ENCODE results near the gene OPRL1. TPM values are rescaled to one million over a fixed set of nuclear protein-coding genes. Genes with fewer than 3 reads are reported as not detected.

Gene OPRL1
- total RNA-seq, 4 donors from 2014 or later: 0.14 to 0.32 TPM; not detected in 2

DNA sequence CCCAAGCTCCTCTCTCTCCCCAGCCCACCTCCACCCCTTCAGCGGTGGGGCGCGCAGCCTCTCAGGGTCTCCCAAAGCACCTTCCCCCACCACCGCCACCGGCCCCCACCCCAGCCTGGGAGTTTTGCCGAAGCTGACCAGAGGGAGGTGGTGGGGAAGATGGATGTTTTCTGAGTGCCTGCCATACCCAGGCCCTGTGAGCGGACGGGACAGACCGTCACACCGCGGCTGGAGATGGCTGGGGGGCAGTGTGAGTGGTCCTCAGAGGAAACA lies 38.2 kb upstream of the OPRL1 start:
- peaks cover 16 to 34% (median 24%) of the 10 kb centered on the region in 4 donors for H3K4me1 ChIP-seq
- intact Hi-C loops (cut with DNase I; ENCODE audit: low total_unique reads) (no loop called here), in situ Hi-C loops (cut with MboI; ENCODE audit: low pct_ligation_motif_present in 1 of 4, low pct_unique_long_range_greater_than_20kb in 1 of 4, low sequenced_read_pairs in 3 of 4) (no loop called here)
- peak overlapping the region in 2 of 4 donors; percentile 39 to 50 for H3K4me3 ChIP-seq
- peaks cover 88% of the 10 kb centered on the region for H3K27me3 ChIP-seq
- H3K27ac ChIP-seq: peak overlapping the region in 1 of 4 donors; percentile 38
- no peaks in the 10 kb centered on the region for H3K36me3 ChIP-seq
- WGBS, 2 donors (ENCODE audit: low coverage in 1 of 2): 15% methylated on average over 11 of the region's 11 CpGs; no CpG with 5 or more reads in 1 of the 2 donors
- DNase-seq: no peak
- TF ChIP-seq POLR2AphosphoS5 (IDR thresholded peaks at IDR 0.05): no peak
- TF ChIP-seq POLR2A (IDR thresholded peaks at IDR 0.05): no peak
- TF ChIP-seq EP300 (IDR thresholded peaks at IDR 0.05; ENCODE audit: low read depth): no peak
- TF ChIP-seq, protein P1, sequence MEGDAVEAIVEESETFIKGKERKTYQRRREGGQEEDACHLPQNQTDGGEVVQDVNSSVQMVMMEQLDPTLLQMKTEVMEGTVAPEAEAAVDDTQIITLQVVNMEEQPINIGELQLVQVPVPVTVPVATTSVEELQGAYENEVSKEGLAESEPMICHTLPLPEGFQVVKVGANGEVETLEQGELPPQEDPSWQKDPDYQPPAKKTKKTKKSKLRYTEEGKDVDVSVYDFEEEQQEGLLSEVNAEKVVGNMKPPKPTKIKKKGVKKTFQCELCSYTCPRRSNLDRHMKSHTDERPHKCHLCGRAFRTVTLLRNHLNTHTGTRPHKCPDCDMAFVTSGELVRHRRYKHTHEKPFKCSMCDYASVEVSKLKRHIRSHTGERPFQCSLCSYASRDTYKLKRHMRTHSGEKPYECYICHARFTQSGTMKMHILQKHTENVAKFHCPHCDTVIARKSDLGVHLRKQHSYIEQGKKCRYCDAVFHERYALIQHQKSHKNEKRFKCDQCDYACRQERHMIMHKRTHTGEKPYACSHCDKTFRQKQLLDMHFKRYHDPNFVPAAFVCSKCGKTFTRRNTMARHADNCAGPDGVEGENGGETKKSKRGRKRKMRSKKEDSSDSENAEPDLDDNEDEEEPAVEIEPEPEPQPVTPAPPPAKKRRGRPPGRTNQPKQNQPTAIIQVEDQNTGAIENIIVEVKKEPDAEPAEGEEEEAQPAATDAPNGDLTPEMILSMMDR (IDR thresholded peaks at IDR 0.05): no peak
- H3K9me3 ChIP-seq: no peaks in the 10 kb centered on the region

DNA sequence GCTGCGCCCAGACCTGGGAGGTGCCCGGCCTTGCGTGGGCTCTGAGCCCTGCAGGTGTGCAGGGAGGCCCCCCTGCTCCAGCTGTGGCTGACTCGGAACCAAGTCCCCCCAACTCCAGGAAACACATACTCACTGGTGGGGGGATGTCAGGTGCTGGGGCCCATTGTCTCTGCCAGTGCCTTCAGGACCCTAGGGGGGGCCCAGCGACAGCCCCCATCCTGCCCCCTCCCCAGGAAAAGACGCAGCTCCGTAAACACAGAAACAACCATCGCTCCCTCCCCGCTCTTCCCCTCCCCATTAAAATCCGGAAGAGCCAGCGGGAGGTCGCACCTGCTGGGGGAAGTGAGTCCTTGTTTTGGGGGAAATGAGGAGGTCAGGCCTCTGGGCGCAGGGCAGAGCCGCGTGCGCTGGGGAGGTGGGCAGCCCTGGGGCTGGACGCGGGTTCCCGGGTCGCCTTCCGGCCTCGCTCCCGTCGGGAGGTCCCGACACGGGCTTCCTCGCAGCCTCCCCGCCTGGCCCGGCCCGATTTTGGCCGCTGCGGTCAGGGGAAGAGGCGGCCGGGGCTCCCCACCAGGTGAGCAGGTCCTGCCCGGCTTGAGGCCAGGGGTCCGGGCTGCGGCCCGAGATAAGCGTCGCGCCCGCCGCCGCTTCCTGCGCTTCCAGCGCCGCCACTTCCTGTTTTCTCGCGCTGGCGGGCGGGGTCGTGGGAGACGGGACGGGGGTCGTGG lies 37.7 kb upstream of the OPRL1 start:
- H3K4me3 ChIP-seq: peak overlapping the region in 3 of 4 donors; percentile 12 to 50 (median 39)
- H3K9me3 ChIP-seq: no peaks in the 10 kb centered on the region
- no peak for DNase-seq
- intact Hi-C loops (cut with DNase I; ENCODE audit: low total_unique reads): no loop called here
- 4% methylated on average over 20 of the region's 55 CpGs; no CpG with 5 or more reads in 1 of the 2 donors for WGBS, 2 donors (ENCODE audit: low coverage in 1 of 2)
- in situ Hi-C loops (cut with MboI; ENCODE audit: low pct_ligation_motif_present in 1 of 4, low pct_unique_long_range_greater_than_20kb in 1 of 4, low sequenced_read_pairs in 3 of 4): no loop called here
- H3K27me3 ChIP-seq: peaks cover 88% of the 10 kb centered on the region
- H3K36me3 ChIP-seq: no peaks in the 10 kb centered on the region
- H3K4me1 ChIP-seq: peaks cover 16 to 34% (median 24%) of the 10 kb centered on the region in 4 donors
- TF ChIP-seq EP300 (IDR thresholded peaks at IDR 0.05; ENCODE audit: low read depth) (no peak), POLR2A (IDR thresholded peaks at IDR 0.05) (no peak), POLR2AphosphoS5 (IDR thresholded peaks at IDR 0.05) (no peak)
- TF ChIP-seq, protein P1 (IDR thresholded peaks at IDR 0.05): no peak
- peak overlapping the region; percentile 38 to 55 (median 49) for H3K27ac ChIP-seq

DNA sequence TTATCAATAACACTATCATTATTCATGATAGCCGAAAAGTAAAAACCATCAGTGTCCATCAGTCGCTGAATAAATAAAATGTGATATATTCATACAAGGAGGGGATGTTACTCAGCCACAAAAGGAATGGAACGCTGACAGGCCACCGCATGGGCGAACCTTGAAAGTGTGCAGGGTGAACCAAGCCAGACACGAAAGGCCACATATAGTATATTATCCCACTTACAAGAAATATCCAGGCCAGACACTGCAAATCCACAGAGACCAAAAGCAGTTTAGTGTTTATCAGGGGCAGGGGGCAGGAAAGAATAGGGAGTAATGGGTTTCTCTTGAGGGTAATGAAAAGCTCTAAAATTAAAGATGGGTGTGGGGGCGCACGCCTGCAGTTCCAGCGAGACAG lies 36.1 kb upstream of the OPRL1 start:
- no peak overlapping the region for H3K4me3 ChIP-seq
- no peaks in the 10 kb centered on the region for H3K9me3 ChIP-seq
- no peaks in the 10 kb centered on the region for H3K36me3 ChIP-seq
- peaks cover 91% of the 10 kb centered on the region for H3K27me3 ChIP-seq
- TF ChIP-seq, protein P1 (IDR thresholded peaks at IDR 0.05): no peak
- TF ChIP-seq EP300 (IDR thresholded peaks at IDR 0.05; ENCODE audit: low read depth) (no peak), POLR2A (IDR thresholded peaks at IDR 0.05) (no peak), POLR2AphosphoS5 (IDR thresholded peaks at IDR 0.05) (no peak)
- H3K4me1 ChIP-seq: peaks cover 7 to 21% (median 16%) of the 10 kb centered on the region in 4 donors
- H3K27ac ChIP-seq: no peak overlapping the region
- intact Hi-C loops (cut with DNase I; ENCODE audit: low total_unique reads) (no loop called here), in situ Hi-C loops (cut with MboI; ENCODE audit: low pct_ligation_motif_present in 1 of 4, low pct_unique_long_range_greater_than_20kb in 1 of 4, low sequenced_read_pairs in 3 of 4) (no loop called here)
- WGBS, 2 donors (ENCODE audit: low coverage in 1 of 2): 74 to 77% methylated on average over 9 of the region's 9 CpGs
- no peak for DNase-seq

DNA sequence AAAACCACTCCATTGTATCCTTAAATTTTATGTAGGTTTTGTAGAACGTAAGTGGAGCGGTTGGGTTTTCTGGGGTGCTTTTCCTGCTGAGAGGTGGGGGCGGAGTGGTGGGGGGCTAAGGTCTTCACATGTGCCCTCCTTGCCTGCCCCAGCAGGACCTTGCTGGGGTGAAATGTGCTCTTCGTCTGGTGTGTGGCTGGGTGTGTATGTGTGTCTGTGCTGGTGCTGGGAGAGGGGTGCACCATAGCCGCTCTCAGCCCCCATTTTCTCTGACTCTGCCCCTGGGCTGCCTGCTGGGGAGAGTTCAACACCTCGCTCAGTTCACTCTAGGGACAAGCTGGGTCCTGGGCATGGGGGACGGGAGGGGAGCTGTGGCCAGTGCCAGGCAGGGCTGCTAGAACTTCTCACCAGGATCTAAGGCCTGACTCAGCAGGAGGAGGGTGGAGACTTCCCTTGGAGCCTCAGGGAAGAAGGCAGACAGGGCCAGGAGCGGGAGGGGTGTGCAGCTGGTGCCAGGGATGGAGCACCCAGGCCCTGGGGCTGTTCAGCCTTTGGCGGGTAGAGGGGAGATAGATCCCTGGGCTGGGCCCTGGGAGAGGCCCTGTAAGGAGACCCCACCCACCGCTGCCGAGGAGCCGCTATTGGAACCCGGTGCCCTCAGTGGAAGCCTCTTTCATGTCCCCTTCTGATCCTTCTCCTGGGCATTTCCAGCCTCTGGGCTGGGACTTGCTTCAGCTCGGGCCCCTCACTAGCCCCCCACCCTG lies 35.2 kb upstream of the OPRL1 start:
- no peaks in the 10 kb centered on the region for H3K36me3 ChIP-seq
- 66% methylated on average over 14 of the region's 14 CpGs; no CpG with 5 or more reads in 1 of the 2 donors for WGBS, 2 donors (ENCODE audit: low coverage in 1 of 2)
- H3K9me3 ChIP-seq: no peaks in the 10 kb centered on the region
- in situ Hi-C loops (cut with MboI; ENCODE audit: low pct_ligation_motif_present in 1 of 4, low pct_unique_long_range_greater_than_20kb in 1 of 4, low sequenced_read_pairs in 3 of 4) (no loop called here), intact Hi-C loops (cut with DNase I; ENCODE audit: low total_unique reads) (no loop called here)
- peaks cover 6 to 14% (median 12%) of the 10 kb centered on the region in 4 donors for H3K4me1 ChIP-seq
- H3K27me3 ChIP-seq: peaks cover 92% of the 10 kb centered on the region
- no peak for DNase-seq
- no peak for TF ChIP-seq POLR2AphosphoS5 (IDR thresholded peaks at IDR 0.05)
- TF ChIP-seq POLR2A (IDR thresholded peaks at IDR 0.05): no peak
- no peak for TF ChIP-seq EP300 (IDR thresholded peaks at IDR 0.05; ENCODE audit: low read depth)
- TF ChIP-seq, protein P1 (IDR thresholded peaks at IDR 0.05): no peak
- no peak overlapping the region for H3K4me3 ChIP-seq
- H3K27ac ChIP-seq: no peak overlapping the region
